Neural progenitor cell (in vitro differentiated cells): ENCODE results near the gene CALY. TPM values are rescaled to one million over a fixed set of nuclear protein-coding genes. Genes with fewer than 3 reads are reported as not detected.

Experiments
- DNase-seq: peaks from one replicate; pipeline ENCODE4 v3.0.0-alpha.2; 2016; ENCODE audit warnings: low spot score
- H2AFZ ChIP-seq: fragments of 200-600 bp; sonication (generic); replicated peaks from 2 replicates; pipeline ENCODE4 v1.6.1; 2016; ENCODE audit warnings: antibody characterized with exemption
- H3F3A ChIP-seq: fragments of 200-600 bp; sonication (generic); 2 replicates; pipeline ENCODE4 v1.6.1; 2016; ENCODE audit warnings: antibody characterized with exemption, low read depth
- H3K27ac ChIP-seq: fragments of 200-600 bp; sonication (generic); 2 replicates; pipeline ENCODE4 v1.5.1; 2016; ENCODE audit warnings: mild to moderate bottlenecking
- H3K27me3 ChIP-seq: fragments of 200-600 bp; sonication (generic); 2 replicates; pipeline ENCODE4 v1.6.1; 2016; ENCODE audit warnings: mild to moderate bottlenecking, moderate library complexity
- H3K36me3 ChIP-seq: fragments of 200-600 bp; sonication (generic); 2 replicates; pipeline ENCODE4 v1.5.1; 2016
- H3K4me1 ChIP-seq: fragments of 200-600 bp; sonication (generic); 2 replicates; pipeline ENCODE4 v1.6.1; 2016; ENCODE audit warnings: mixed run types
- H3K4me2 ChIP-seq: fragments of 200-600 bp; sonication (generic); 2 replicates; pipeline ENCODE4 v1.6.1; 2016
- H3K4me3 ChIP-seq: fragments of 200-600 bp; sonication (generic); 2 replicates; pipeline ENCODE4 v1.5.1; 2016
- H3K79me2 ChIP-seq: fragments of 200-600 bp; sonication (generic); 2 replicates; pipeline ENCODE4 v1.6.1; 2016; ENCODE audit warnings: low read depth
- H3K9ac ChIP-seq: fragments of 200-600 bp; sonication (generic); 2 replicates; pipeline ENCODE4 v1.6.1; 2016
- H3K9me3 ChIP-seq: fragments of 200-600 bp; sonication (generic); 2 replicates; pipeline ENCODE4 v1.5.1; 2016; ENCODE audit warnings: low read depth
- H4K20me1 ChIP-seq: fragments of 200-600 bp; sonication (generic); 2 replicates; pipeline ENCODE4 v1.6.1; 2016; ENCODE audit warnings: low read depth
- H3K27ac Mint-ChIP-seq: 3 replicates; pipeline ENCODE4 v1.8.0; 2021; ENCODE audit warnings: mixed read lengths
- H3K27me3 Mint-ChIP-seq: 2 replicates; pipeline ENCODE4 v1.8.0; 2022; ENCODE audit warnings: low read depth, mild to moderate bottlenecking, inconsistent platforms, moderate library complexity, mixed read lengths; ENCODE audit not compliant: insufficient read depth
- H3K36me3 Mint-ChIP-seq: 3 replicates; pipeline ENCODE4 v1.8.0; 2021; ENCODE audit warnings: mixed read lengths
- H3K4me1 Mint-ChIP-seq: 3 replicates; pipeline ENCODE4 v1.8.0; 2021; ENCODE audit warnings: mixed read lengths
- H3K4me3 Mint-ChIP-seq: 3 replicates; pipeline ENCODE4 v1.8.0; 2021; ENCODE audit warnings: mild to moderate bottlenecking, moderate library complexity, mixed read lengths
- H3K9me3 Mint-ChIP-seq: 3 replicates; pipeline ENCODE4 v1.8.0; 2020; ENCODE audit warnings: mixed read lengths
- CTCF ChIP-seq: fragments of 200-600 bp; sonication (generic); IDR thresholded peaks from 2 replicates; pipeline ENCODE4 v1.5.1; 2017; ENCODE audit warnings: antibody characterized with exemption, mild to moderate bottlenecking
- EZH2 ChIP-seq: fragments of 200-600 bp; sonication (generic); IDR thresholded peaks from 2 replicates; pipeline ENCODE4 v1.6.1; 2017; ENCODE audit warnings: antibody characterized with exemption, mild to moderate bottlenecking, moderate library complexity
- EZH2phosphoT487 ChIP-seq: fragments of 200-600 bp; sonication (generic); IDR thresholded peaks from 2 replicates; pipeline ENCODE4 v1.6.1; 2017; ENCODE audit warnings: antibody characterized with exemption
- total RNA-seq: library from RNA; depleted of rRNA; stranded (reverse); fragments of >200 nt; gene quantifications from 2 replicates; pipeline ENCODE4 v1.2.3, GENCODE V29; 2015; ENCODE audit warnings: low replicate concordance

The CALY gene
- total RNA-seq, 1 donor from 2014 or later = not detected

GRCh38 chr10:133365461-133366129 lies 28.9 kb upstream of the CALY start:
- no peaks in the 10 kb centered on the region for H3K36me3 ChIP-seq
- no peak overlapping the region for H3K27ac ChIP-seq
- no peaks in the 10 kb centered on the region for H3K27me3 ChIP-seq
- Mint-ChIP-seq H3K9me3 (no peaks in the 10 kb centered on the region), H3K27me3 (peaks cover 8% of the 10 kb centered on the region), H3K36me3 (peaks cover 31% of the 10 kb centered on the region), H3K4me3 (no peak overlapping the region), H3K4me1 (no peaks in the 10 kb centered on the region), H3K27ac (no peak overlapping the region)
- H3K9ac ChIP-seq = no peak overlapping the region
- no peaks in the 10 kb centered on the region for H3K79me2 ChIP-seq
- peaks cover 8% of the 10 kb centered on the region for H3F3A ChIP-seq
- no peak for DNase-seq
- no peak overlapping the region for H3K4me2 ChIP-seq
- H3K4me3 ChIP-seq = no peak overlapping the region
- H3K4me1 ChIP-seq = no peaks in the 10 kb centered on the region
- no peaks in the 10 kb centered on the region for H4K20me1 ChIP-seq
- no peak overlapping the region for H2AFZ ChIP-seq
- H3K9me3 ChIP-seq = no peaks in the 10 kb centered on the region
- no peak for TF ChIP-seq CTCF
- no peak for TF ChIP-seq EZH2phosphoT487
- TF ChIP-seq EZH2 = no peak

- no peak overlapping the region for H3K4me3 ChIP-seq
- H3K9ac ChIP-seq = no peak overlapping the region
- H3K36me3 ChIP-seq = no peaks in the 10 kb centered on the region
- H3K9me3 ChIP-seq = no peaks in the 10 kb centered on the region
- H2AFZ ChIP-seq = no peak overlapping the region
- H3K4me2 ChIP-seq = no peak overlapping the region
- no peak for TF ChIP-seq CTCF
- TF ChIP-seq EZH2 = no peak
- no peak for TF ChIP-seq EZH2phosphoT487
- Mint-ChIP-seq H3K4me1 (no peaks in the 10 kb centered on the region), H3K9me3 (no peaks in the 10 kb centered on the region), H3K27ac (no peak overlapping the region), H3K36me3 (peaks cover 27% of the 10 kb centered on the region), H3K27me3 (peaks cover 8% of the 10 kb centered on the region), H3K4me3 (no peak overlapping the region)
- H3F3A ChIP-seq = peaks cover 9% of the 10 kb centered on the region
- H3K27me3 ChIP-seq = no peaks in the 10 kb centered on the region
- DNase-seq = no peak
- no peaks in the 10 kb centered on the region for H4K20me1 ChIP-seq
- H3K4me1 ChIP-seq = no peaks in the 10 kb centered on the region
- no peak overlapping the region for H3K27ac ChIP-seq
- no peaks in the 10 kb centered on the region for H3K79me2 ChIP-seq
Observed at GRCh38 chr10:133364645-133365431, 28.1 kb upstream of the CALY start.

GRCh38 chr10:133362846-133363245 lies 26.1 kb upstream of the CALY start:
- H3K79me2 ChIP-seq = no peaks in the 10 kb centered on the region
- no peak overlapping the region for H3K9ac ChIP-seq
- no peaks in the 10 kb centered on the region for H4K20me1 ChIP-seq
- no peaks in the 10 kb centered on the region for H3K4me1 Mint-ChIP-seq
- H3K27ac ChIP-seq = no peak overlapping the region
- no peak overlapping the region for H3K4me3 ChIP-seq
- H3K27me3 Mint-ChIP-seq = peaks cover 7% of the 10 kb centered on the region
- H3K27ac Mint-ChIP-seq = no peak overlapping the region
- no peak overlapping the region for H3K4me3 Mint-ChIP-seq
- no peak overlapping the region for H3K4me2 ChIP-seq
- H3K9me3 Mint-ChIP-seq = no peaks in the 10 kb centered on the region
- H3K36me3 ChIP-seq = no peaks in the 10 kb centered on the region
- H3K36me3 Mint-ChIP-seq = peaks cover 22% of the 10 kb centered on the region
- H3K9me3 ChIP-seq = no peaks in the 10 kb centered on the region
- H3K4me1 ChIP-seq = no peaks in the 10 kb centered on the region
- no peak for DNase-seq
- H3F3A ChIP-seq = peaks cover 17% of the 10 kb centered on the region
- TF ChIP-seq CTCF = no peak
- TF ChIP-seq EZH2 = no peak
- TF ChIP-seq EZH2phosphoT487 = no peak
- no peak overlapping the region for H2AFZ ChIP-seq
- no peaks in the 10 kb centered on the region for H3K27me3 ChIP-seq
